CD14-positive monocyte (primary cell): ENCODE results near the gene GPR183. TPM values are rescaled to one million over a fixed set of nuclear protein-coding genes. Genes with fewer than 3 reads are reported as not detected.

Experiments
- DNase-seq, 3 donors: peaks; one replicate each; pipeline ENCODE4 v3.0.0-alpha.2; 2011 to 2022
- H2AFZ ChIP-seq: 2 replicates; pipeline ENCODE4 v1.6.0; 2012; ENCODE audit warnings: mild to moderate bottlenecking, low read depth, low read length, inconsistent platforms; ENCODE audit not compliant: insufficient read depth, poor library complexity, severe bottlenecking
- H3K27ac ChIP-seq, 2 donors: 1 replicate in 1 of 2; 2 replicates in 1 of 2; pipeline ENCODE4 v1.5.1; 2012 to 2013; ENCODE audit warnings: low read length in 2 of 2, control low read depth in 1 of 2, inconsistent platforms in 1 of 2, low read depth in 1 of 2, mild to moderate bottlenecking in 1 of 2
- H3K27me3 ChIP-seq, 2 donors: one replicate each; pipeline versions ENCODE4 v1.6.0 to v1.6.1; 2011 to 2013; ENCODE audit warnings: low read length in 2 of 2; ENCODE audit not compliant: control insufficient read depth in 2 of 2, insufficient read depth in 2 of 2
- H3K36me3 ChIP-seq, 2 donors: replicated peaks in 1 of 2; 1 replicate in 1 of 2; 2 replicates in 1 of 2; pipeline versions ENCODE4 v1.5.1 to v1.6.1; 2012 to 2013; ENCODE audit warnings: low read length in 2 of 2, control low read depth in 1 of 2, inconsistent platforms in 1 of 2, mild to moderate bottlenecking in 1 of 2; ENCODE audit not compliant: insufficient read depth in 2 of 2, control insufficient read depth in 1 of 2
- H3K4me1 ChIP-seq, 2 donors: 1 replicate in 1 of 2; 2 replicates in 1 of 2; pipeline versions ENCODE4 v1.5.1 to v1.6.1; 2012 to 2013; ENCODE audit warnings: low read length in 2 of 2, control low read depth in 1 of 2, inconsistent platforms in 1 of 2, mild to moderate bottlenecking in 1 of 2, moderate library complexity in 1 of 2; ENCODE audit not compliant: insufficient read depth in 2 of 2, control insufficient read depth in 1 of 2
- H3K4me2 ChIP-seq: replicated peaks from 2 replicates; pipeline ENCODE3; 2012; ENCODE audit warnings: low read length, moderate library complexity, mild to moderate bottlenecking; ENCODE audit not compliant: poor library complexity, severe bottlenecking; ENCODE audit errors: extremely low read depth
- H3K4me3 ChIP-seq, 3 experiments: fragments of 200-600 bp in 1 of 3; sonication (generic) in 1 of 3; replicated peaks in 1 of 3; 1 replicate in 2 of 3; 2 replicates in 1 of 3; pipeline ENCODE4 v1.5.1; 2011 to 2013; ENCODE audit warnings: low read length in 3 of 3, mild to moderate bottlenecking in 3 of 3, control low read depth in 2 of 3, low read depth in 2 of 3, inconsistent platforms in 1 of 3, moderate library complexity in 1 of 3
- H3K79me2 ChIP-seq: 2 replicates; pipeline ENCODE4 v1.6.0; 2012; ENCODE audit warnings: mild to moderate bottlenecking, control low read depth, inconsistent platforms, low read length, moderate library complexity; ENCODE audit not compliant: insufficient read depth
- H3K9ac ChIP-seq: 2 replicates; pipeline ENCODE4 v1.6.0; 2017; ENCODE audit warnings: low read length, mild to moderate bottlenecking; ENCODE audit not compliant: insufficient read depth, poor library complexity, severe bottlenecking
- H3K9me3 ChIP-seq, 2 donors: replicated peaks in 1 of 2; 1 replicate in 1 of 2; 2 replicates in 1 of 2; pipeline versions ENCODE4 v1.5.1 to v1.6.1; 2012 to 2013; ENCODE audit warnings: low read length in 2 of 2, control low read depth in 1 of 2; ENCODE audit not compliant: control insufficient read depth in 1 of 2, insufficient read depth in 1 of 2
- H4K20me1 ChIP-seq: 2 replicates; pipeline ENCODE4 v1.6.0; 2012; ENCODE audit warnings: mild to moderate bottlenecking, low read length, control low read depth, moderate library complexity; ENCODE audit not compliant: insufficient read depth
- H3K27ac Mint-ChIP-seq, 7 donors: one replicate each; pipeline ENCODE4 v1.8.0; 2020; ENCODE audit warnings: mild to moderate bottlenecking in 7 of 7, mixed read lengths in 7 of 7, moderate library complexity in 6 of 7, inconsistent platforms in 2 of 7
- H3K27me3 Mint-ChIP-seq, 3 donors: one replicate each; pipeline ENCODE4 v1.8.0; 2021 to 2022; ENCODE audit warnings: low read depth in 3 of 3, mild to moderate bottlenecking in 3 of 3, mixed read lengths in 3 of 3, moderate library complexity in 3 of 3, inconsistent platforms in 1 of 3
- H3K36me3 Mint-ChIP-seq, 2 donors: one replicate each; pipeline ENCODE4 v1.8.0; 2020; ENCODE audit warnings: mixed read lengths in 2 of 2, inconsistent platforms in 1 of 2, mild to moderate bottlenecking in 1 of 2
- H3K4me1 Mint-ChIP-seq: one replicate; pipeline ENCODE4 v1.8.0; 2020; ENCODE audit warnings: mild to moderate bottlenecking, mixed read lengths
- H3K4me3 Mint-ChIP-seq, 2 donors: one replicate each; pipeline ENCODE4 v1.8.0; 2020; ENCODE audit warnings: mild to moderate bottlenecking in 2 of 2, mixed read lengths in 2 of 2, moderate library complexity in 1 of 2
- H3K9me3 Mint-ChIP-seq, 7 donors: one replicate each; pipeline ENCODE4 v1.8.0; 2020 to 2022; ENCODE audit warnings: mixed read lengths in 7 of 7, mild to moderate bottlenecking in 6 of 7, moderate library complexity in 6 of 7, inconsistent platforms in 2 of 7
- CTCF ChIP-seq: fragments of 200-600 bp; IDR thresholded peaks from one replicate; pipeline ENCODE4 v1.8.0; 2022; ENCODE audit warnings: antibody characterized with exemption, mild to moderate bottlenecking
- WGBS: methylation state at CpG from one replicate; pipeline ENCODE4 v1.1.5; 2013; ENCODE audit warnings: missing lambda C conversion rate; ENCODE audit not compliant: insufficient coverage; 5-methylcytosine and 5-hydroxymethylcytosine counted together
- intact Hi-C, 2 donors: fragments of 100-400 bp; cut with micrococcal nuclease; formaldehyde crosslinking; loops; one replicate each; pipeline versions ENCODE4 v1.15.0 to v1.15.1; 2023
- polyA plus RNA-seq, 3 donors: library from polyadenylated mRNA; depleted of rRNA in 1 of 3; unstranded in 2 of 3; stranded (reverse) in 1 of 3; fragments of 300-500 nt in 2 of 3; fragments of >200 nt in 1 of 3; fragmentation: Illumina TruSeq in 2 of 3; gene quantifications; 1 replicate in 2 of 3; 2 replicates in 1 of 3; pipeline ENCODE4 v1.2.3, GENCODE V29; 2012 to 2021

GPR183 gene
- polyA plus RNA-seq, 3 donors = 190 to 459 (median 288) TPM

GRCh38 chr13:99307648-99308339 is 595 bp upstream of the GPR183 start:
- H3K27ac Mint-ChIP-seq = peak overlapping the region; percentile 80 to 99 (median 97)
- H3K4me3 ChIP-seq = no peak overlapping the region
- H3K36me3 Mint-ChIP-seq = peaks cover 44 to 62% of the 10 kb centered on the region in 2 donors
- H3K4me1 ChIP-seq = peaks cover 77 to 88% of the 10 kb centered on the region in 2 donors
- H2AFZ ChIP-seq = no peak overlapping the region
- H4K20me1 ChIP-seq = peaks cover 30% of the 10 kb centered on the region
- peak overlapping the region; percentile 73 for H3K4me2 ChIP-seq
- H3K4me3 Mint-ChIP-seq = peak overlapping the region in 1 of 2 donors; percentile 91
- H3K27ac ChIP-seq = peak overlapping the region; percentile 41 to 99
- peaks cover 79% of the 10 kb centered on the region for H3K4me1 Mint-ChIP-seq
- DNase-seq = peak; percentile 79 to 90 (median 83)
- no peak for TF ChIP-seq CTCF
- 24% methylated on average over 3 of the region's 6 CpGs for WGBS
- intact Hi-C loops = loop anchor here in 1 of 2 donors (2.0 kb wide), 1 partner anchor 25 kb away; no protein-coding TSS in a partner anchor
- H3K9me3 Mint-ChIP-seq = no peaks in the 10 kb centered on the region
- H3K9ac ChIP-seq = peak overlapping the region; percentile 63
- peaks cover 84% of the 10 kb centered on the region for H3K79me2 ChIP-seq
- H3K36me3 ChIP-seq = peaks cover 0 to 8% of the 10 kb centered on the region in 2 donors
- H3K27me3 ChIP-seq = no peaks in the 10 kb centered on the region
- no peaks in the 10 kb centered on the region for H3K9me3 ChIP-seq
- peaks cover 0 to 1% (median 0%) of the 10 kb centered on the region in 3 donors for H3K27me3 Mint-ChIP-seq

- peak overlapping the region in 2 of 3 experiments; percentile 74 to 92 for H3K4me3 ChIP-seq
- intact Hi-C loops = no loop called here
- H2AFZ ChIP-seq = no peak overlapping the region
- no peak for TF ChIP-seq CTCF
- no peak for DNase-seq
- no peaks in the 10 kb centered on the region for H3K9me3 ChIP-seq
- Mint-ChIP-seq H3K9me3 (no peaks in the 10 kb centered on the region), H3K36me3 (peaks cover 35 to 59% of the 10 kb centered on the region in 2 donors), H3K27me3 (no peaks in the 10 kb centered on the region), H3K4me1 (peaks cover 71% of the 10 kb centered on the region), H3K4me3 (peak overlapping the region; percentile 70 to 91), H3K27ac (peak overlapping the region in 5 of 7 donors; percentile 85 to 99 (median 98))
- peaks cover 45% of the 10 kb centered on the region for H4K20me1 ChIP-seq
- peaks cover 69 to 81% of the 10 kb centered on the region in 2 donors for H3K4me1 ChIP-seq
- peaks cover 0 to 9% of the 10 kb centered on the region in 2 donors for H3K36me3 ChIP-seq
- H3K27ac ChIP-seq = peak overlapping the region in 1 of 2 donors; percentile 99
- no peaks in the 10 kb centered on the region for H3K27me3 ChIP-seq
- H3K9ac ChIP-seq = peak overlapping the region; percentile 63
- WGBS = 100% methylated on average over 2 of the region's 8 CpGs
- peak overlapping the region; percentile 73 for H3K4me2 ChIP-seq
- peaks cover 94% of the 10 kb centered on the region for H3K79me2 ChIP-seq
Measured at GRCh38 chr13:99305566-99305965, 1.6 kb downstream of the GPR183 start.
